ENCODE data around the gene SEPTIN10. TPM values are rescaled to one million over a fixed set of nuclear protein-coding genes. Genes with fewer than 3 reads are reported as not detected.

Gene SEPTIN10
- total RNA-seq, 3 donors from 2014 or later, result 93.5 to 116 (median 100) TPM

DNA sequence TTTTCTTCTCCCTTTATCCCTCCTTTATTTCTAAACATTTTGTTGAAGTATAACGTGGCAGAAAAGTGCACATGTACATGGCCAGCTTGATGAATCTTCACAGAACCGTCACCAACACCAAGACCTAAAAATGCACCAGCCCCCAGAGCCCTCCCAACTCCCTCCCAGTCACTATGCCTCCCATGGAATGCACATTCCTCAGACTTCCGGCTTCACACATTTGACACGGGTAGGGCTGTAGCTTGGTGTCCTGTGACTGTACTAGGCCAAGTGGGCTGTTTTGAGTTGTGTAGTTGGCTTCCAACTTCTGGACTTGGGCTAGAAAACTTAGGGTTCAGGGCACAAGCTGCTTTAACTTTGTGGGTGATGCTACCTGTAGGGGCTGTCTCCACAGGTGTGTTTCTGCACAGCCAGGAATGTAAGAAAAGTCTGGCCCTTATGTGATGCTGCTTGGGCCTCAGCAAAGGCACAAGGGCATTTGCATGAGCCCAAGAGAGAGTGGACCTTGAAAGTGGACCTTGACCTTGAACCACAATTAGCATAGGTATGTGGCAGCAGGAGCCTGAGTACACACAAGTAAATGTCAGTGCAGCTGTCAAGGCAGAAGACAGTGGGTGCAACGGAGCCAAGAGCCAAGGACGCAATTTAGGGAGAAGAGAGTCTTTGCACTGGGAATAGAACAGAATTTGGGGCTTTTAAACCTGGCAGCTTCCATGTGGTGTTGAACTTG, 78.4 kb downstream of the SEPTIN10 start:
- Histone ChIP-seq H3K4me3 (no peak overlapping the region), H3K4me1 (no peaks in the 10 kb centered on the region), H3K36me3 (no peaks in the 10 kb centered on the region), H3K27me3 (no peaks in the 10 kb centered on the region), H3K9me3 (no peaks in the 10 kb centered on the region), H3K27ac (no peak overlapping the region)
- no peak for DNase-seq (ENCODE audit: low spot score in 2 of 2)
- TF ChIP-seq, protein P1, sequence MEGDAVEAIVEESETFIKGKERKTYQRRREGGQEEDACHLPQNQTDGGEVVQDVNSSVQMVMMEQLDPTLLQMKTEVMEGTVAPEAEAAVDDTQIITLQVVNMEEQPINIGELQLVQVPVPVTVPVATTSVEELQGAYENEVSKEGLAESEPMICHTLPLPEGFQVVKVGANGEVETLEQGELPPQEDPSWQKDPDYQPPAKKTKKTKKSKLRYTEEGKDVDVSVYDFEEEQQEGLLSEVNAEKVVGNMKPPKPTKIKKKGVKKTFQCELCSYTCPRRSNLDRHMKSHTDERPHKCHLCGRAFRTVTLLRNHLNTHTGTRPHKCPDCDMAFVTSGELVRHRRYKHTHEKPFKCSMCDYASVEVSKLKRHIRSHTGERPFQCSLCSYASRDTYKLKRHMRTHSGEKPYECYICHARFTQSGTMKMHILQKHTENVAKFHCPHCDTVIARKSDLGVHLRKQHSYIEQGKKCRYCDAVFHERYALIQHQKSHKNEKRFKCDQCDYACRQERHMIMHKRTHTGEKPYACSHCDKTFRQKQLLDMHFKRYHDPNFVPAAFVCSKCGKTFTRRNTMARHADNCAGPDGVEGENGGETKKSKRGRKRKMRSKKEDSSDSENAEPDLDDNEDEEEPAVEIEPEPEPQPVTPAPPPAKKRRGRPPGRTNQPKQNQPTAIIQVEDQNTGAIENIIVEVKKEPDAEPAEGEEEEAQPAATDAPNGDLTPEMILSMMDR (IDR thresholded peaks at IDR 0.05), result no peak
- TF ChIP-seq POLR2AphosphoS5 (IDR thresholded peaks at IDR 0.05), result no peak
- TF ChIP-seq POLR2A (IDR thresholded peaks at IDR 0.05), result no peak
- intact Hi-C loops (cut with DNase I; ENCODE audit: low total_unique reads), result no loop called here

DNA sequence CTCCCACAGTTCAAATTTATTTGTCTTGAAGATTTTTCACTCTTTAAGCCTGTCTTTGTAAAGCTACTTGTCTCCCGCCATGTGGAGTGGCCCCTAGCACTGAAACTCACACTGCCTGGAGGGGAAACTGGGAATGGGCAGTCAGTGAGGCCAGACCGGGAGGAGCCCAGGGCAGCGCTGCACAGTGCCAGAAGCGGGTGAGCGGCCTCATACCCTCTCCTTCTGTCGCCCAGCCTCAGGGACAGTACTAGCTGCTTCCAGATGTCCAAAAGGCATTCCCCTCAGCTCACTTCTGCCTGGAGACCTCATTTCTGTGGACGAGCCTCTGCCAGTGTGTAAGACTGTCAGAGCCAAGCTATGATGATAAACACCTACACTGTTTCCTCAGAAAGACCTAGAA, 79.9 kb downstream of the SEPTIN10 start:
- Histone ChIP-seq H3K36me3 (no peaks in the 10 kb centered on the region), H3K27ac (no peak overlapping the region), H3K27me3 (no peaks in the 10 kb centered on the region), H3K4me1 (no peaks in the 10 kb centered on the region), H3K4me3 (no peak overlapping the region), H3K9me3 (no peaks in the 10 kb centered on the region)
- TF ChIP-seq POLR2A (IDR thresholded peaks at IDR 0.05), result no peak
- DNase-seq (ENCODE audit: low spot score in 2 of 2), result no peak
- intact Hi-C loops (cut with DNase I; ENCODE audit: low total_unique reads), result no loop called here

DNA sequence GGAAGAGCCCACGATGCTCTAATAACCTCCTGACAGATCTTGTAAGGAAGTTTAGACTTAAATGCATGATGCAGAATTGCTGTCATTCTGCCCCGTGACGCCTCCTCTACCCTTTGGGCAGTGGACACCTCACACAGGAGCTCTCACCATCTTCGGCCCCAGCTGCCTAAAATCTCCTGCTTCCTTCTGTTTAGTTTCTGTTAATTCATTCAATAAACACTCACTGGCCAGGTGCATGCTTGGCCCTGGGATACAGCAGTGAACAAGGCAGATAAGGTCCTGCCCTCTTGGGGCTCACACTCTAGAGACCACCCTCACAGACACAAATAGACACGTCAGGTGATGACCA, 81.1 kb downstream of the SEPTIN10 start:
- no peaks in the 10 kb centered on the region for H3K9me3 ChIP-seq
- no peak for DNase-seq (ENCODE audit: low spot score in 2 of 2)
- TF ChIP-seq, protein P1 (IDR thresholded peaks at IDR 0.05), result no peak
- TF ChIP-seq POLR2AphosphoS5 (IDR thresholded peaks at IDR 0.05) (no peak), POLR2A (IDR thresholded peaks at IDR 0.05) (no peak)

DNA sequence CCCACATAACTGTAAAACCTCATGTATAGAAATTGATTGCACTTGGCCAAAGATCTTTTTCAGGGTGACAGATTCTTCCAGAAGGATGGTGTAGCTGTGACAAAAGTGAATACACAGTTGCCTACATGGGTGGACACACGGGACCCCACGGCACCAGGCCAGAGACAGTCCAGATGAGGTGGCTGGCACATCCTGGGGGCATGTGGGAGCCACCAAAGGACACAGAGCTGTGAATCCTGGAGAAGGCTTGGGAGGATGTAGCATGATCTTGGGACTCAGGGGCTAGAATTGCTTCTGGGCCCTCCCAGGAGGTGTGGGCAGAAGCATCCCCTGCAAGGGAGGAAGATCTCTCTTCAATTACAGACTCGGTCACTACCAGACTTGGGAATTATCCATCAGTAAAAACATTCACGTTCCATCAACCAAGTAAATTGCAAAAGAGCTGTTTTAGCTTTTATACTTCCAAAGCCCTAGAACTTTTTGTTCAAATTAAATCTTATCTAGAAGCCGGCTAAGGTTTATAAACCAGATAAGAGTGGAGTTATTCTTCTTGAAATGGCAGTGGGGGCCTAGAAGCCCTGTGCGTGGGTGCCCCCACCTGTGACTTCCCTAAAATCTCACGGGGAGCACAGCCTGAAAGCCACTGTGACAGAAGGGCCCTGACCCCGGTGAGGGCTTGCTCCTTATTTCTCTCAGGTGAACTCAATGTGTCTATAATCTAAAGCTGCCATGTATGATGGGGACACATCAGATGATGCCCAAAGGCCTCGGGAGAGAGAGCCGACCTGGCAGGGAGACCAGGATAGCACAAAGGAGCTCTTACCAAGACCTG, 81.7 kb downstream of the SEPTIN10 start:
- TF ChIP-seq POLR2A (IDR thresholded peaks at IDR 0.05), result no peak
- no peak for TF ChIP-seq POLR2AphosphoS5 (IDR thresholded peaks at IDR 0.05)
- TF ChIP-seq, protein P1 (IDR thresholded peaks at IDR 0.05), result no peak
- Histone ChIP-seq H3K36me3 (no peaks in the 10 kb centered on the region), H3K4me3 (no peak overlapping the region), H3K27me3 (no peaks in the 10 kb centered on the region), H3K4me1 (no peaks in the 10 kb centered on the region), H3K27ac (no peak overlapping the region), H3K9me3 (no peaks in the 10 kb centered on the region)
- intact Hi-C loops (cut with DNase I; ENCODE audit: low total_unique reads), result no loop called here
- no peak for DNase-seq (ENCODE audit: low spot score in 2 of 2)

More for the DNA sequence above, 81.1 kb downstream of the SEPTIN10 start:
- H3K36me3 ChIP-seq, result no peaks in the 10 kb centered on the region
- no peaks in the 10 kb centered on the region for H3K27me3 ChIP-seq
- no peak overlapping the region for H3K4me3 ChIP-seq
- no peak overlapping the region for H3K27ac ChIP-seq
- H3K4me1 ChIP-seq, result no peaks in the 10 kb centered on the region
- intact Hi-C loops (cut with DNase I; ENCODE audit: low total_unique reads), result no loop called here

DNA sequence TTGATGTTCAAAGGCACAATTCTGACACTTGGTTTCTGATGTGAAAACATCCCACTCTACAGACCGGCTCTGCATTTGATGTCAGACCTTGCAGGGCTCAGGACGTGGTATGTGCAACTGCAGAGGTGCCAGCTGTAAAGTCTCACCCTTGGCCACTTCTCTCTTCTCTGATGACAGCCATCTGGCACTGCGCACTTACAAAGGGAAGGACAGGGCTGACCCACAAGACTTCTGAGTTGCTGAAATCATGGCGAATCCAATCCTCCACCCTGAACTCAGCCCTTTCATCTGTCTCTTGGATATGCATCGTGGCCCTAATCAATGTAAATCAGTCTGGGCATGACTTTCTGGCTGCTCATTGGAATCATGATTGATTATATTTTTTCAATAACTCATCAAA, 82.5 kb downstream of the SEPTIN10 start:
- TF ChIP-seq, protein P1 (IDR thresholded peaks at IDR 0.05), result no peak
- TF ChIP-seq POLR2AphosphoS5 (IDR thresholded peaks at IDR 0.05) (no peak), POLR2A (IDR thresholded peaks at IDR 0.05) (no peak)
- no peak overlapping the region for H3K27ac ChIP-seq
- no peak overlapping the region for H3K4me3 ChIP-seq
- H3K36me3 ChIP-seq, result no peaks in the 10 kb centered on the region
- no peak for DNase-seq (ENCODE audit: low spot score in 2 of 2)
- H3K4me1 ChIP-seq, result no peaks in the 10 kb centered on the region
- H3K27me3 ChIP-seq, result no peaks in the 10 kb centered on the region
- no peaks in the 10 kb centered on the region for H3K9me3 ChIP-seq
- intact Hi-C loops (cut with DNase I; ENCODE audit: low total_unique reads), result no loop called here
